Measurements from ENCODE around the gene TLE2.

TLE2 gene

DNA sequence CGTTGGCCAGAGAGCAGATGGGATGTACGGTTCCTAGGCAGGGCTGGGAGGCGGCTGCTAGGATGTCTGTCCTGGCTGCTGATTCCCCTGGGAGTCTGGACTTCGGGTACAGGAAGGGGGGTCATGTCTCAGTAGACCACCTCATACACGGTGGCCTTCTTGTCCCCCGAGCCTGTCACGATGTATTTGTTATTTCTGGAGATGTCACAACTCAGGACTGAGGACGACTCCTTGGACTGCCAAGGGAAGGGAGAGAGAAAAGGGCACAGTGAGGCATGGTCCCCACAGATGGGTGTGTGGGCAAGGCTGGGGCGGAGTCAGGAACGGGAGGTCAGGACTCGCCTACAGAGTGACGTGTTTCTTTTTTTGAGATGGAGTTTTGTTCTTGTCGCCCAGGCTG is 31.4 kb downstream of the TLE2 start:
- no CpG with 5 or more reads among the region's 13 CpGs for WGBS, 2 donors (ENCODE audit: extremely low coverage in 2 of 2, insufficient read length in 2 of 2, insufficient replicate concordance in 1 of 2)
- no peak overlapping the region for H2BK120ac ChIP-seq (ENCODE audit: low read depth, low read length)
- DNase-seq (ENCODE audit: low spot score): no peak
- no peak overlapping the region for H3K4me3 ChIP-seq (ENCODE audit: low read length in 2 of 2)
- no peak overlapping the region for H2AFZ ChIP-seq (ENCODE audit: low read length)
- peaks cover 2% of the 10 kb centered on the region for H3K79me1 ChIP-seq (ENCODE audit: low read depth, low read length)
- no peak overlapping the region for H3K9ac ChIP-seq (ENCODE audit: low read depth, low read length, poor library complexity)
- H3K4ac ChIP-seq (ENCODE audit: low read length): no peak overlapping the region
- H3K27me3 ChIP-seq (ENCODE audit: control insufficient read depth in 3 of 3, insufficient read depth in 3 of 3, low read depth in 1 of 3, low read length in 3 of 3): peaks cover 0 to 15% (median 0%) of the 10 kb centered on the region in 3 experiments
- peak overlapping the region; percentile 21 for H2BK15ac ChIP-seq (ENCODE audit: low read length)
- no peak overlapping the region for H3K4me2 ChIP-seq (ENCODE audit: insufficient read depth, low read length, poor library complexity, severe bottlenecking)
- no peaks in the 10 kb centered on the region for H3K36me3 ChIP-seq (replicated peaks in 1 of 2; ENCODE audit: control insufficient read depth in 2 of 2, insufficient read depth in 2 of 2, low read length in 2 of 2)
- H3K27ac ChIP-seq (replicated peaks; ENCODE audit: low read length): no peak overlapping the region
- H2AK5ac ChIP-seq (ENCODE audit: low read depth, low read length): no peak overlapping the region
- H3K18ac ChIP-seq (ENCODE audit: low read length): no peak overlapping the region
- H3K9me3 ChIP-seq (replicated peaks in 1 of 2; ENCODE audit: control insufficient read depth in 2 of 2, insufficient read depth in 1 of 2, low read depth in 1 of 2, low read length in 2 of 2): no peaks in the 10 kb centered on the region
- no peak overlapping the region for H2BK5ac ChIP-seq (ENCODE audit: low read length)
- no peak overlapping the region for H4K8ac ChIP-seq (ENCODE audit: low read depth, low read length)
- no peak overlapping the region for H4K91ac ChIP-seq (ENCODE audit: low read depth, low read length, poor library complexity)
- H3K23ac ChIP-seq (ENCODE audit: low read depth, low read length, poor library complexity): no peak overlapping the region
- no peak overlapping the region for H2BK12ac ChIP-seq (ENCODE audit: low read length)
- peaks cover 0 to 3% of the 10 kb centered on the region in 2 donors for H3K4me1 ChIP-seq (ENCODE audit: control insufficient read depth in 2 of 2, insufficient read depth in 1 of 2, low read depth in 1 of 2, low read length in 2 of 2)
- H3K14ac ChIP-seq (ENCODE audit: low read length): no peak overlapping the region

DNA sequence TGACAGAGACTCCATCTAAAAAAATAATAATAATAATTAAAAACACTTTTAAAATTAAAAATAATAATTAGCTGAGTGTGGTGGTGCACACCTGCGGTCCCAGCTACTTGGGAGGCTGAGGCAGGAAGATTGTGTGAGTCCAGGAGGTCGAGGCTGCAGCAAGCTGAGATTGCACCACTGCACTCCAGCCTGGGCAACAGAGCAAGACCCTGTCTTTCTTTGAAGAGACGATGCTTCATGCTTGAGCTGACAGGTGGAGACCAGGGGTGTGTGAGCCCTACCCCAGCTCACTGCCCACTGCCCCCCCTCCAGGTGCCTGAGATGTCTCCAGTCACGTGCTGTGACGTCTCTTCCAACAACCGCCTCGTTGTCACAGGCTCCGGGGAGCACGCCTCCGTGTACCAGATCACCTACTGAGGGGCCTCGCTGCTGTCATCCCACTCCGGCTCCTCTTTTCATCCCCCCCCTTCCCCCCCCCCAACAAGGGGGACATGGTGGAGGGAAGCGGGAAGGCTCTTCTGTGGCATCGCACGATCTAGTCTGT is 34.4 kb downstream of the TLE2 start:
- Histone ChIP-seq H3K14ac (ENCODE audit: low read length) (no peak overlapping the region), H4K8ac (ENCODE audit: low read depth, low read length) (no peak overlapping the region), H3K79me1 (ENCODE audit: low read depth, low read length) (peaks cover 2% of the 10 kb centered on the region), H3K4me3 (ENCODE audit: low read length in 2 of 2) (no peak overlapping the region), H3K4me2 (ENCODE audit: insufficient read depth, low read length, poor library complexity, severe bottlenecking) (no peak overlapping the region), H3K9ac (ENCODE audit: low read depth, low read length, poor library complexity) (peak overlapping the region; percentile 21), H3K27me3 (ENCODE audit: control insufficient read depth in 3 of 3, insufficient read depth in 3 of 3, low read depth in 1 of 3, low read length in 3 of 3) (peaks cover 0 to 15% (median 2%) of the 10 kb centered on the region in 3 experiments), H2BK15ac (ENCODE audit: low read length) (no peak overlapping the region), H3K9me3 (replicated peaks in 1 of 2; ENCODE audit: control insufficient read depth in 2 of 2, insufficient read depth in 1 of 2, low read depth in 1 of 2, low read length in 2 of 2) (no peaks in the 10 kb centered on the region), H3K4me1 (ENCODE audit: control insufficient read depth in 2 of 2, insufficient read depth in 1 of 2, low read depth in 1 of 2, low read length in 2 of 2) (peaks cover 0 to 2% of the 10 kb centered on the region in 2 donors), H2AK5ac (ENCODE audit: low read depth, low read length) (no peak overlapping the region), H4K91ac (ENCODE audit: low read depth, low read length, poor library complexity) (no peak overlapping the region), H3K4ac (ENCODE audit: low read length) (no peak overlapping the region), H3K36me3 (replicated peaks in 1 of 2; ENCODE audit: control insufficient read depth in 2 of 2, insufficient read depth in 2 of 2, low read length in 2 of 2) (no peaks in the 10 kb centered on the region), H2BK12ac (ENCODE audit: low read length) (no peak overlapping the region), H2AFZ (ENCODE audit: low read length) (no peak overlapping the region), H3K27ac (replicated peaks; ENCODE audit: low read length) (no peak overlapping the region), H2BK120ac (ENCODE audit: low read depth, low read length) (no peak overlapping the region), H2BK5ac (ENCODE audit: low read length) (no peak overlapping the region), H3K18ac (ENCODE audit: low read length) (no peak overlapping the region), H3K23ac (ENCODE audit: low read depth, low read length, poor library complexity) (peak overlapping the region; percentile 2)
- no peak for DNase-seq (ENCODE audit: low spot score)
- WGBS, 2 donors (ENCODE audit: extremely low coverage in 2 of 2, insufficient read length in 2 of 2, insufficient replicate concordance in 1 of 2): no CpG with 5 or more reads among the region's 15 CpGs

DNA sequence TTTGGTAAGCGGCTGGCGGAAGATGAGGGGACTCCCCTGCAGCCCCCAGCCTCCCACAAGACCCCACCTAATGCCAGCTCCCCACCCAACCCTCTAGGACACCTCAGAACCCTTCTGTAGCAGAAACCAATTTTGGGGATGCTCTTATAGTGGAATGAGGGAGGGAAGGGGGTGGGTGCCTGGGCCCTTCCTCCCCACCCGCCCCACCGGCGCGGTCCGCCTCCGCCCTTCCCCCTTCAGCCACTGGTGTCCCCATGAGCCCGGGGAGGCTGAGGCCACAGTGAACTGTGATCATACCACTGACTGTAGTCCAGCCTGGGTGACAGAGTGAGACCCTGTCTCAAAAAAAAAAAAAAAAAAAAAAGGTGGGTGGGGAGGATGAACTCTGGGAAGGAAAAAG is 35.5 kb downstream of the TLE2 start:
- H2BK5ac ChIP-seq (ENCODE audit: low read length): no peak overlapping the region
- H3K23ac ChIP-seq (ENCODE audit: low read depth, low read length, poor library complexity): no peak overlapping the region
- H3K9ac ChIP-seq (ENCODE audit: low read depth, low read length, poor library complexity): no peak overlapping the region
- WGBS, 2 donors (ENCODE audit: extremely low coverage in 2 of 2, insufficient read length in 2 of 2, insufficient replicate concordance in 1 of 2): no CpG with 5 or more reads among the region's 9 CpGs
- peak overlapping the region; percentile 28 for H2AK5ac ChIP-seq (ENCODE audit: low read depth, low read length)
- DNase-seq (ENCODE audit: low spot score): no peak
- H2BK120ac ChIP-seq (ENCODE audit: low read depth, low read length): no peak overlapping the region
- H2BK15ac ChIP-seq (ENCODE audit: low read length): no peak overlapping the region
- peaks cover 0 to 25% (median 2%) of the 10 kb centered on the region in 3 experiments for H3K27me3 ChIP-seq (ENCODE audit: control insufficient read depth in 3 of 3, insufficient read depth in 3 of 3, low read depth in 1 of 3, low read length in 3 of 3)
- no peak overlapping the region for H3K4me3 ChIP-seq (ENCODE audit: low read length in 2 of 2)
- H4K91ac ChIP-seq (ENCODE audit: low read depth, low read length, poor library complexity): no peak overlapping the region
- peaks cover 0 to 2% of the 10 kb centered on the region in 2 donors for H3K4me1 ChIP-seq (ENCODE audit: control insufficient read depth in 2 of 2, insufficient read depth in 1 of 2, low read depth in 1 of 2, low read length in 2 of 2)
- peaks cover 2% of the 10 kb centered on the region for H3K79me1 ChIP-seq (ENCODE audit: low read depth, low read length)
- H2BK12ac ChIP-seq (ENCODE audit: low read length): no peak overlapping the region
- no peak overlapping the region for H3K4ac ChIP-seq (ENCODE audit: low read length)
- H3K27ac ChIP-seq (replicated peaks; ENCODE audit: low read length): no peak overlapping the region
- H3K18ac ChIP-seq (ENCODE audit: low read length): no peak overlapping the region
- no peak overlapping the region for H2AFZ ChIP-seq (ENCODE audit: low read length)
- H3K14ac ChIP-seq (ENCODE audit: low read length): no peak overlapping the region
- H3K4me2 ChIP-seq (ENCODE audit: insufficient read depth, low read length, poor library complexity, severe bottlenecking): no peak overlapping the region
- no peaks in the 10 kb centered on the region for H3K36me3 ChIP-seq (replicated peaks in 1 of 2; ENCODE audit: control insufficient read depth in 2 of 2, insufficient read depth in 2 of 2, low read length in 2 of 2)
- no peaks in the 10 kb centered on the region for H3K9me3 ChIP-seq (replicated peaks in 1 of 2; ENCODE audit: control insufficient read depth in 2 of 2, insufficient read depth in 1 of 2, low read depth in 1 of 2, low read length in 2 of 2)
- H4K8ac ChIP-seq (ENCODE audit: low read depth, low read length): no peak overlapping the region

DNA sequence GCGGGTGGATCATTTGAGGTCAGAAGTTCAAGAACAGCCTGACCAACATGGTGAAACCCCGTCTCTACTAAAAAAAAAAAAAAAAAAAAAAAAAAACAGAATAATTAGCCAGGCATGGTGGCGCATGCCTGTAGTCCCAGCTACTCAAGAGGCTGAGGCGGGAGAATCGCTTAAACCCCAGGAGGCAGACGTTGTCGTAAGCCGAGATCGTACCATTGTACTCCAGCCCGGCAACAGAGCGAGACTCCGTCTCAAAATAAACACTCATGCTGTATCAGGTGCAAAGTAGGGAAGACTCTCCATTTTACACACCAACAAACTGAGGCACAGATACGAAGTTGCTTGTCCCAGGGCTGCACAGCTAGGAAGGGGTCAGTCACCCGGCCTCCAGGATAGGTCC is 36.1 kb downstream of the TLE2 start:
- Histone ChIP-seq H3K4me2 (ENCODE audit: insufficient read depth, low read length, poor library complexity, severe bottlenecking) (no peak overlapping the region), H3K27me3 (ENCODE audit: control insufficient read depth in 3 of 3, insufficient read depth in 3 of 3, low read depth in 1 of 3, low read length in 3 of 3) (peaks cover 0 to 26% (median 2%) of the 10 kb centered on the region in 3 experiments), H2BK5ac (ENCODE audit: low read length) (no peak overlapping the region), H2BK12ac (ENCODE audit: low read length) (no peak overlapping the region), H2BK15ac (ENCODE audit: low read length) (no peak overlapping the region), H2AFZ (ENCODE audit: low read length) (no peak overlapping the region), H3K9me3 (replicated peaks in 1 of 2; ENCODE audit: control insufficient read depth in 2 of 2, insufficient read depth in 1 of 2, low read depth in 1 of 2, low read length in 2 of 2) (no peaks in the 10 kb centered on the region), H3K4ac (ENCODE audit: low read length) (peak overlapping the region; percentile 10), H3K14ac (ENCODE audit: low read length) (no peak overlapping the region), H2BK120ac (ENCODE audit: low read depth, low read length) (no peak overlapping the region), H4K91ac (ENCODE audit: low read depth, low read length, poor library complexity) (no peak overlapping the region), H3K36me3 (replicated peaks in 1 of 2; ENCODE audit: control insufficient read depth in 2 of 2, insufficient read depth in 2 of 2, low read length in 2 of 2) (no peaks in the 10 kb centered on the region), H3K18ac (ENCODE audit: low read length) (no peak overlapping the region), H2AK5ac (ENCODE audit: low read depth, low read length) (no peak overlapping the region), H3K27ac (replicated peaks; ENCODE audit: low read length) (no peak overlapping the region), H3K79me1 (ENCODE audit: low read depth, low read length) (peaks cover 2% of the 10 kb centered on the region), H4K8ac (ENCODE audit: low read depth, low read length) (no peak overlapping the region), H3K9ac (ENCODE audit: low read depth, low read length, poor library complexity) (no peak overlapping the region), H3K4me1 (ENCODE audit: control insufficient read depth in 2 of 2, insufficient read depth in 1 of 2, low read depth in 1 of 2, low read length in 2 of 2) (peaks cover 0 to 7% of the 10 kb centered on the region in 2 donors), H3K23ac (ENCODE audit: low read depth, low read length, poor library complexity) (no peak overlapping the region), H3K4me3 (ENCODE audit: low read length in 2 of 2) (no peak overlapping the region)
- DNase-seq (ENCODE audit: low spot score): no peak
- no CpG with 5 or more reads among the region's 14 CpGs for WGBS, 2 donors (ENCODE audit: extremely low coverage in 2 of 2, insufficient read length in 2 of 2, insufficient replicate concordance in 1 of 2)

All from neuronal stem cell (in vitro differentiated cells).